BLaER1 treated with 17β-estradiol and CSF1 and Interleukin-3, amounts not matched to agents 10 nM and 100 nM (cell line): ENCODE measurements around the gene EMX1.
"Not testable (repeated sequence)": the region's sequence is repeated elsewhere in the genome, so short reads cannot be mapped to it uniquely, and the experiment has no call there.

Experiments
- H3K27ac ChIP-seq, 11 experiments: shearing (Covaris generic); formaldehyde crosslinking; 2 replicates each; pipeline ENCODE4 v1.8.1; 2022
- H3K27me3 ChIP-seq, 11 experiments: shearing (Covaris generic); formaldehyde crosslinking; 2 replicates each; pipeline ENCODE4 v1.8.1; 2022
- H3K36me3 ChIP-seq, 11 experiments: shearing (Covaris generic); formaldehyde crosslinking; 2 replicates each; pipeline ENCODE4 v1.8.1; 2022
- H3K4me1 ChIP-seq, 10 experiments: shearing (Covaris generic); formaldehyde crosslinking; 2 replicates each; pipeline ENCODE4 v1.8.1; 2022
- H3K4me2 ChIP-seq, 11 experiments: shearing (Covaris generic); formaldehyde crosslinking; 2 replicates each; pipeline ENCODE4 v1.8.1; 2022
- H3K4me3 ChIP-seq, 10 experiments: shearing (Covaris generic); formaldehyde crosslinking; 2 replicates each; pipeline ENCODE4 v1.8.1; 2022
- H3K9ac ChIP-seq, 11 experiments: shearing (Covaris generic); formaldehyde crosslinking; 2 replicates each; pipeline ENCODE4 v1.8.1; 2022
- H3K9me3 ChIP-seq, 11 experiments: shearing (Covaris generic); formaldehyde crosslinking; replicated peaks in 1 of 11; 2 replicates each; pipeline ENCODE4 v1.8.1; 2022
- H4K20me1 ChIP-seq, 11 experiments: shearing (Covaris generic); formaldehyde crosslinking; 2 replicates each; pipeline ENCODE4 v1.8.1; 2022
- Cebpa-rat ChIP-seq, 11 experiments: shearing (Covaris generic); IDR thresholded peaks; 2 replicates each; pipeline ENCODE4 v1.8.1; 2022

Gene EMX1

DNA sequence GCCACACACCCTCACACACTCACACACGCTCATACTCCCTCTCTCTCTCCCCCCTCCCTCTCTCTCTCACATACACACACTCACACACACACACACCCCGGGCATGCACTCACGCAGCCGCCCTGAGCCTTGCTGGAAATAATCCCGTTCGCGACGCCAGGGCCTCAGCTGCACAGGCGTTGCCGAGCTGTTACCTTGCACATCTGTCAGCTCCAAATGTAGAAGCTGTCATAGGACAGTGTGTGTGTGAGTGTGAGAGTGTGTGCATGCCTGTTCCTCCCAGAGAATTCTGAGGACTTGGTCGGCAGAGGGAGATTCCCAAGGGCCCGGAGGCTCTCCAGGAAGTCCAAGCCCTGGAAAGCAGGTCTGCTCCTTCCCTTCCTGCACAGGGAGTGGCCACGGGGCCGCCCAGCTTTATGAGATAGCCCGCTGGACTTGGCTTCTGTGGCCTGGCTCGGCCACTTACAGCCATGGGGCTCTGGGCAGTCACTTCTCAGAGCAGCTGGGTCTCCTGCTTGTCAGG lies 21.5 kb upstream of the EMX1 start:
- peaks cover 0 to 15% (median 11%) of the 10 kb centered on the region in 11 experiments; a peak in 13 of 22 replicates for H3K36me3 ChIP-seq
- no peak overlapping the region for H3K27ac ChIP-seq
- no peak overlapping the region for H3K9ac ChIP-seq
- H3K4me2 ChIP-seq: peak overlapping the region in 8 of 11 experiments; percentile 58 to 83 (median 78); a peak in 13 of 22 replicates
- peaks cover 34 to 50% (median 41%) of the 10 kb centered on the region in 10 experiments for H3K4me1 ChIP-seq
- H3K9me3 ChIP-seq: no peaks in the 10 kb centered on the region
- H3K27me3 ChIP-seq: peaks cover 0 to 29% (median 13%) of the 10 kb centered on the region in 11 experiments; a peak in 15 of 22 replicates
- peaks cover 0 to 30% (median 15%) of the 10 kb centered on the region in 11 experiments; a peak in 15 of 22 replicates for H4K20me1 ChIP-seq
- no peak for TF ChIP-seq Cebpa-rat (IDR thresholded peaks at IDR 0.05)
- H3K4me3 ChIP-seq: no peak overlapping the region

DNA sequence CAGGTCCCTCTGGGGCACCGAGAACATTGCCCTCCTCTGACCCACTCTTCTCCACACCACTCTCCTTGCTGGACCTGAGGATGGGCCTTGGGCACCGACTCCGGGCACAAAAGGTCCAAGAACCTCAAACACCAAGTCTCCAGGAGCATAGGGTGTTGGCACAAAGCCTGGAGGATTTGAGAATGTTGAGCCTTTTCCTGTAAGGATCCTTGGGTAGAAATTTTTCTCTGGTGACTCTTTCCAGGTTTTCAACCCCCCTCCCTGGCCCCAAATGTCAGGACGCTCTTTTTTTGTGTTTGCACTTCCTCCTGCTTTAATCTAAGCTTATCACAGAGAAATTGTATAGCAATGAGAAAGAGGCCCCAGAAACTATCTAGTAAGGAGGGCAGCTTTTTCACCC lies 20.9 kb upstream of the EMX1 start:
- H3K4me2 ChIP-seq: no peak overlapping the region

DNA sequence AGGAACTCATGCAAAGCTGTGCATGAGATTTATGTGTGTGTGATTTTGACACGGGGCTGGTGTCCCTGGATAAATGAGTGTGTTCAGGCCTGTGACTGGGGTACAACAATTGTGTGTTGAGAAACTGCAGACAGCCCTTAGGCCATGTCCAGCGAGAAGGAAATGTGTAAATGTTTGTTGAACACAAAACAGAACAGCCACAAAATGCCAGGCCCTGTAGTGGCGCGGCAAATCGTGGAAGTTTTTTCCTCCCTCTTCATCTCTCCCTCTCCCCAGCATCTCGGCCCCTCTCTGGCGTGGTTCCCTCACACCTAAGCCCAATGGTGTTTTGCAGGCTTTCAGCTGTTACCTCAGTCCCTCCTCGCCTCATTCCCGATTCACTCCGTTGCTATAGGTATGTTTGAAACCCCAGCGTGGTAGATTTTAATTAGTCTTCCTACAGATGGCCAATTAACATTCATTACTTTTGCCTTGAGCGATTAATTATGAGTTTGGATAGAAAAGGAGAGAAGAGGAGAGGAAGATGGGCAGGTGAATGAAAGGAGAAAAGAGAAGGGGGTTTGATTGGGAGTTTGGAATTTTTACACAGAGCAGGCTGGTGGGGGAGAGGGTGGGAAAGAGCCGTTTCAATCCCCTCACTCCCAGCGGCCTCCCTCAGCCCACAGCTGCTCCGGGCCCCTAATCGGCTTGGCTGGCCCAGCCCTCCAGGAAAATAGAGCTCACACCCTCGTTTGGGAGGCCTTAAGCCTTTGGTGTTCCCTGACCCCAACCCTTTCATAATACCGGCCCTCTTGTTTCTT lies 19.3 kb upstream of the EMX1 start:
- no peak for TF ChIP-seq Cebpa-rat (IDR thresholded peaks at IDR 0.05)
- Histone ChIP-seq H3K36me3 (no peaks in the 10 kb centered on the region), H3K4me1 (peaks cover 20 to 42% (median 38%) of the 10 kb centered on the region in 10 experiments), H3K9ac (no peak overlapping the region), H3K27me3 (peaks cover under 1 to 29% (median 13%) of the 10 kb centered on the region in 11 experiments; a peak in 15 of 22 replicates), H3K9me3 (no peaks in the 10 kb centered on the region), H3K4me2 (no peak overlapping the region), H4K20me1 (peaks cover 0 to 9% (median 0%) of the 10 kb centered on the region in 11 experiments; a peak in 5 of 22 replicates), H3K4me3 (no peak overlapping the region), H3K27ac (no peak overlapping the region)

More for the DNA sequence above, 20.9 kb upstream of the EMX1 start:
- no peak for TF ChIP-seq Cebpa-rat (IDR thresholded peaks at IDR 0.05)
- peaks cover 0 to 24% (median 9%) of the 10 kb centered on the region in 11 experiments; a peak in 11 of 22 replicates for H4K20me1 ChIP-seq
- H3K27me3 ChIP-seq: peaks cover 0 to 29% (median 13%) of the 10 kb centered on the region in 11 experiments; a peak in 15 of 22 replicates
- H3K36me3 ChIP-seq: peaks cover 0 to 12% (median 9%) of the 10 kb centered on the region in 11 experiments; a peak in 13 of 22 replicates
- H3K27ac ChIP-seq: no peak overlapping the region
- H3K4me1 ChIP-seq: peaks cover 28 to 45% (median 41%) of the 10 kb centered on the region in 10 experiments
- H3K9me3 ChIP-seq: no peaks in the 10 kb centered on the region
- no peak overlapping the region for H3K9ac ChIP-seq
- no peak overlapping the region for H3K4me3 ChIP-seq

DNA sequence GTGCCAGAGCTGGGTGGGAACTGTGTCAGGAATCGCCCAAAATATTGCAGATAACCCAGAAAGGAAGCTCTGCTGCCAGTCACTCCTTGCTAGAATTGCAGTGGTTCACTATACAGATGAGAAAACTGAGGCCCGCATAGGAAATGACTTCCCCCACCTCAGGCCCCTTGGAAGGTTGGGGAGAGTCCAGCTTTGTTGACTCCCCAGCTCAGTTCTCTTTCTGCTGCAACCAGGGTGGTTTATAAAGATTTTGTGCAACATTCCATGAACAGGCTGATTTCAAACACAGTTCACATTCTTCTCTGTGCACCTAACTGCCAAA lies 18.8 kb upstream of the EMX1 start:
- H3K4me3 ChIP-seq: no peak overlapping the region
- peaks cover 0 to 4% (median 0%) of the 10 kb centered on the region in 11 experiments; a peak in 2 of 22 replicates for H4K20me1 ChIP-seq
- no peaks in the 10 kb centered on the region for H3K36me3 ChIP-seq
- no peak for TF ChIP-seq Cebpa-rat (IDR thresholded peaks at IDR 0.05)
- H3K4me2 ChIP-seq: no peak overlapping the region
- no peak overlapping the region for H3K27ac ChIP-seq
- H3K9me3 ChIP-seq: no peaks in the 10 kb centered on the region
- H3K9ac ChIP-seq: no peak overlapping the region
- H3K27me3 ChIP-seq: peaks cover 5 to 29% (median 13%) of the 10 kb centered on the region in 11 experiments; a peak in 15 of 22 replicates
- H3K4me1 ChIP-seq: peaks cover 18 to 37% (median 33%) of the 10 kb centered on the region in 10 experiments

DNA sequence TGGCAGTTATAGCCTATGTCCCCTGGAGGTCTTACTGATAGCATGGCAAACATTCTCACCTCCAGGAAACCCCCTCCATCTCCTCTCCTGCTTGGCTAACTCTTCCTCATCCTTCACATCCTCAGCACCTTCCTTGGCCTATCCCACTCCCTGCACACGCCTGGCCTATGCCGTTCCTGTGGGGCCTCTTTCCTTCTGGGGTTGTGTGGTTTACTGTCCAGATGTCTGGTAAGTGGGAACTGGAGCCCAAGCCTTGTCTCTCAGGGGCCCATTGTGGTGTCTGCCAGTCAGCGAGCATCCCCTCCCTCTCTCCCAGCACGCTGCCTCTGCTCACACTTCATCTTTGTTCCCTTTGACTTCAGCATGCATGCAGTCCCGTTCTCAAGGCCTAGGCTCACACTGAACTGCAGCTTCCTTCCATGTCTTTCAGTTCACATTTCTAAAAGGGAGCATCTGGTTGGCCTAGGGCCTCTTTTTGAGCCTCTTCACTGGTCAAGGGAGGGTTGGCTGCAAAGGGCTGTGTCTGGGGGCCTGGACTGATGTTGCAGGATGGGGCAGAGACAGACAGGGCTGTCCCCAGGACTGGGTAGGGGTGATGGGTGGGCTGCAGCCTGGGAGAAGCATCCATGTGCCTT lies 17.0 kb upstream of the EMX1 start:
- H3K4me2 ChIP-seq: peak overlapping the region in 8 of 11 experiments; percentile 7 to 51 (median 44); a peak in 13 of 22 replicates
- H3K27ac ChIP-seq: no peak overlapping the region
- peaks cover 3 to 22% (median 12%) of the 10 kb centered on the region in 11 experiments; a peak in 15 of 22 replicates for H3K27me3 ChIP-seq
- peaks cover 0 to 19% (median 15%) of the 10 kb centered on the region in 10 experiments; a peak in 18 of 20 replicates for H3K4me1 ChIP-seq
- no peak overlapping the region for H3K4me3 ChIP-seq
- no peaks in the 10 kb centered on the region for H3K9me3 ChIP-seq
- TF ChIP-seq Cebpa-rat (IDR thresholded peaks at IDR 0.05): no peak
- H4K20me1 ChIP-seq: peaks cover 0 to under 1% (median 0%) of the 10 kb centered on the region in 11 experiments; a peak in 1 of 22 replicates
- no peak overlapping the region for H3K9ac ChIP-seq
- H3K36me3 ChIP-seq: no peaks in the 10 kb centered on the region

DNA sequence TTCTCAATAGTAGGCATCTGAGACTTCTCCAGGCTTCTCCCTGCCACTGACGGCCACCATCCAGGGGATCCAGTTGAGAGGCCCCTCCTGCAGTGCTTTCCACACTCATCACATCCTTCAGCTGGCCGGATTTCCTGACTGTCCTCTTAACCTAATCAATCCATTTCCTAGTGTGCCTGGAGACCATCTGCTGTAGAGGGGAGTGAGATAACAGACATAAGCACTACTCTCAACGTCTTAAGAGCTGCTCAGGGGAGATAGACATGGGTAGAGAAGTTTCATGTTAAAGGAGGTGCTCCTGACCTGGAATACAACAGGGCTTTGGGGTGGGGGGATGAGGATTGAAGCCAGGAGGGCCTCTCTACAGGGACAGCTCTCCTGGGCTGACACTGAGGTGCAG lies 15.9 kb upstream of the EMX1 start:
- Histone ChIP-seq H3K27ac (no peak overlapping the region), H3K9me3 (peaks cover 0 to 6% (median 4%) of the 10 kb centered on the region in 11 experiments; a peak in 6 of 22 replicates), H4K20me1 (no peaks in the 10 kb centered on the region; a peak in 1 of 22 replicates), H3K9ac (no peak overlapping the region), H3K4me3 (no peak overlapping the region), H3K4me2 (0 out of 22 replicates have a peak overlapping the region, but pooled peaks of 2 of the 11 experiments have one; percentile 5 to 44), H3K4me1 (peaks cover 0 to 12% (median 8%) of the 10 kb centered on the region in 10 experiments; a peak in 11 of 20 replicates), H3K27me3 (peaks cover 0 to 13% (median 9%) of the 10 kb centered on the region in 11 experiments; a peak in 8 of 22 replicates), H3K36me3 (no peaks in the 10 kb centered on the region)
- TF ChIP-seq Cebpa-rat (IDR thresholded peaks at IDR 0.05): no peak

DNA sequence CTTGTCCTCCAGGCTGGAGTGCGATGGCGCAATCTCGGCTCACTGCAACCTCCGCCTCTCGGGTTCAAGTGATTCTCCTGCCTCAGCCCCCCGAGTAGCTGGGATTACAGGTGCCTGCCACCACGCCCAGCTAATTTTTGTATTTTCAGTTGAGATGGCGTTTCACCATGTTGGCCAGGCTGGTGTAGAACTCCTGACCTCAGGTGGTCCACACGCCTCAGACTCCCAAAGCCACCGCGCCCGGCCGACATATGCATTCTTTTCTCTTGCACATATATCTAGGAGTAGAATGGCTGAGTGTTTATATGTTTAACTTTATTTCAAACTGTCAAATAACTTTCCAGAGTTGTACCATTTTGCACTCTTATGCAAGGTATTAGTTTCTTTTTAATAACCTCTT lies 9.9 kb upstream of the EMX1 start:
- not testable (repeated sequence) for H4K20me1 ChIP-seq, H3K36me3 ChIP-seq, H3K9ac ChIP-seq, H3K9me3 ChIP-seq, H3K4me1 ChIP-seq, H3K27ac ChIP-seq, H3K4me3 ChIP-seq, H3K4me2 ChIP-seq
- TF ChIP-seq Cebpa-rat (IDR thresholded peaks at IDR 0.05): 0 out of 22 replicates have a peak, but pooled peaks of 1 of the 11 experiments have one; percentile 14
- H3K27me3 ChIP-seq: peaks cover 28 to 45% (median 35%) of the 10 kb centered on the region in 11 experiments

DNA sequence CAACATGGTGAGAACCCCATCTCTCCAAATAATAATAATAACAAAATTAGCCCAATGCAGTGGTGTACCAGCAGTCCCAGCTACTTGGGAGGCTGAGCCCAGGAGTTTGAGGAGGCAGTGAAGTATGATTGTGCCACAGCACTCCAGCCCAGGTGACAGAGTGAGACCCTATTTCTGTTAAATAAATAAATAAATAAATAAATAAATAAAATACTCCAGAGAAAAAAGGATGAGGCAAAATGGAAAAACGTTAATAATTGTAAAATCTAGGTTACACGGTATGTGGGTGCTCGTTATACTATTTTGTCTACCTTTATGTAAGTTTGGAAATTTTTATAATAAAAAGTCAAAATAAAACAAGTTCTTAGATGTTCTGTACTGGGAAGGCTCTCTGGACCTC lies 8.6 kb upstream of the EMX1 start:
- H3K36me3 ChIP-seq: no peaks in the 10 kb centered on the region
- no peak overlapping the region for H3K9ac ChIP-seq
- H3K4me3 ChIP-seq: no peak overlapping the region
- H3K27ac ChIP-seq: no peak overlapping the region
- H3K9me3 ChIP-seq: peaks cover 0 to 8% (median 5%) of the 10 kb centered on the region in 11 experiments; a peak in 6 of 22 replicates
- H4K20me1 ChIP-seq: peaks cover 0 to 8% (median 4%) of the 10 kb centered on the region in 11 experiments; a peak in 9 of 22 replicates
- no peak for TF ChIP-seq Cebpa-rat (IDR thresholded peaks at IDR 0.05)
- no peaks in the 10 kb centered on the region for H3K4me1 ChIP-seq
- H3K4me2 ChIP-seq: no peak overlapping the region
- peaks cover 42 to 59% (median 49%) of the 10 kb centered on the region in 11 experiments for H3K27me3 ChIP-seq
